Urinary bladder (tissue), 4 donors: ENCODE measurements around the gene TTC23L. TPM values are rescaled to one million over a fixed set of nuclear protein-coding genes. Genes with fewer than 3 reads are reported as not detected.

Source experiments
- DNase-seq: peaks from one replicate; pipeline ENCODE4 v3.0.0-alpha.2; 2015; ENCODE audit errors: extremely low spot score
- H3K27ac ChIP-seq: one replicate; pipeline ENCODE4 v1.5.1; 2013; ENCODE audit warnings: low read depth, mild to moderate bottlenecking, moderate library complexity
- H3K36me3 ChIP-seq: one replicate; pipeline ENCODE4 v1.6.1; 2013; ENCODE audit warnings: mild to moderate bottlenecking, moderate library complexity; ENCODE audit not compliant: insufficient read depth
- H3K4me1 ChIP-seq: one replicate; pipeline ENCODE4 v1.6.1; 2013; ENCODE audit warnings: mild to moderate bottlenecking, moderate library complexity; ENCODE audit not compliant: insufficient read depth
- H3K4me3 ChIP-seq: one replicate; pipeline ENCODE4 v1.5.1; 2013; ENCODE audit warnings: low read depth, low read length
- WGBS: extraction: QIAGEN DNeasy Blood & Tissue Kit; methylation state at CpG from one replicate; pipeline ENCODE4 v1.1.7; 2013; 5-methylcytosine and 5-hydroxymethylcytosine counted together
- polyA plus RNA-seq: library from polyadenylated mRNA; stranded (reverse); fragments of 200-250 nt; gene quantifications from one replicate; pipeline ENCODE4 v1.2.3, GENCODE V29; 2013
- total RNA-seq: library from RNA; depleted of rRNA; stranded (reverse); fragments of >200 nt; gene quantifications from one replicate; pipeline ENCODE4 v1.2.3, GENCODE V29; 2014
- donor health status: healthy with polysubstance abuse.
- donor health status: healthy.

TTC23L gene
- total RNA-seq (1.3 TPM), polyA plus RNA-seq (0.37 TPM)

DNA sequence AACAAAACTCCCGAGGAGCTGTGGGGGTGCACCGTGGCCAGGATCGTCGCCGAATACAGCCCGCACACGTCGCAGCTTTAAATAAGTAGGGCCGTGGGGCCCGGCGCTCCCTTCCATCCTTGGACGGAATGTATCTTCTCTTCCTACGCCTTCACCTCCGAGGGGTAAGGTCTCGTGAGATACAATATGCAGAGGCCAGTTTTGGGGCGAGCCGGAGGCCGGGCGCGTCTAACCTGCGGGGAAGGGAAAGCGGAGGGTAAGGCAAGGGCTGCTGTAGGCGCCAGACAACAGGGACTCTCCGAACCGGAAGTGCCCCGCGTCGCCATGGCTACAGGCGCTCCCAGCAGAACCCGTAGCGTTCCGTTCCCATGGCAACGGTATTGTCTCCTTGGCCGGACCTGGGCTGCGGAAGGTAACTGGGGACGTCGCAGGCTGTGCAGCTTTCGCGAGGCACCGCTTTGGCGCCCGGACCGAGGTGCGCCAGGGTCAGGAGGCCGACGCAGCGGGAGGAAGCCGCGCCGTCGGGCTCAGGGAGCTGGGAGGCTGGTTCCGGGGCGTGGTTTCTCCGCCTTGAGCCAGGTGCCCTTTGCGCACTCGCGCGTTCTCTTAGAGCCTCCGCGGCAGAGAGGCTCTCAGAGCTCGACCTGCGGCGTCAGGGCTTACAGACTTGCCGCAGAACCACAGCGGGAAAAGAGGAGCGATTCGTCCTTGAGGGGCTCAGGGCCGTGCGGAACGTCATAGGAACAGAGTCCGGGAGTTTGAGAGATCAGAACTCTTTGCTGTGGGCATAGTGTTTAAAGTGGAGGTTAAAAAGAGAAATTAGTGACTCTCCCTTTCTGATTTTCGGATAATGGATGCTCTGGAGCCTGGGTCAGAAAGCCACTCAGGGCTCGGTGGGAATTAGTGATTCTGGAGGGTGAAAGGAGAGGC lies at the start of gene TTC23L:
TSS of gene TTC23L (plus strand) at position 380 of the 930 bp plus-strand sequence. CDS start 1,508 bp downstream, outside the sequence.
- WGBS: under 1% methylated on average over 73 of the region's 73 CpGs
- peak within 1 kb of the TSS; percentile 64 for H3K4me3 ChIP-seq
- no peaks in the 10 kb centered on the region for H3K36me3 ChIP-seq
- DNase-seq: peak; percentile 77
- H3K27ac ChIP-seq: peak within 1 kb of the TSS; percentile 64
- H3K4me1 ChIP-seq: no peaks in the 10 kb centered on the region

- H3K36me3 ChIP-seq: no peaks in the 10 kb centered on the region
- no peaks in the 10 kb centered on the region for H3K4me1 ChIP-seq
- no peak overlapping the region for H3K4me3 ChIP-seq
- no peak overlapping the region for H3K27ac ChIP-seq
- no peak for DNase-seq
- 94% methylated on average over 2 of the region's 2 CpGs for WGBS
These were observed 49.3 kb upstream of the TTC23L start for GRCh38 chr5:34789639-34790038.

DNA sequence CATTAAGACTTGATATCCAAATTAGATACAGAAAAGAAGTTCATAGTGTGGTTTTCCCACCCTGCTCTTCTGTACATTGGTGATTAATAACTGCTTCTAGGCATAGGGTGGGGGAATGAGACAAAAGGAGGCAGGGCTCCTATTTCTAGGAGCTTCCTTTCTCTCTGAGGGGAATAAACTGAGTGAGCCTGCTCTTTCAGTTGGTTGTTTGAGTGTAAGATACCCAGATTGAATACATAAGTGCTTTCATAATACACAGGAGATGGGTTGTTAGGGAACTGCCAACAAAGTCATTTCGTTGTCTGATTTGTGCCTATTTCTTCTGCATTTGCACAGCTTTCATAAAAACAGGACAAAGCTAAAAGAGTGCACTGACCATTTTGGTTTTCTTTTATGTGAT lies 48.9 kb upstream of the TTC23L start:
- H3K36me3 ChIP-seq: no peaks in the 10 kb centered on the region
- DNase-seq: no peak
- H3K27ac ChIP-seq: no peak overlapping the region
- 53% methylated on average over 1 of the region's 1 CpG for WGBS
- no peaks in the 10 kb centered on the region for H3K4me1 ChIP-seq
- no peak overlapping the region for H3K4me3 ChIP-seq

DNA sequence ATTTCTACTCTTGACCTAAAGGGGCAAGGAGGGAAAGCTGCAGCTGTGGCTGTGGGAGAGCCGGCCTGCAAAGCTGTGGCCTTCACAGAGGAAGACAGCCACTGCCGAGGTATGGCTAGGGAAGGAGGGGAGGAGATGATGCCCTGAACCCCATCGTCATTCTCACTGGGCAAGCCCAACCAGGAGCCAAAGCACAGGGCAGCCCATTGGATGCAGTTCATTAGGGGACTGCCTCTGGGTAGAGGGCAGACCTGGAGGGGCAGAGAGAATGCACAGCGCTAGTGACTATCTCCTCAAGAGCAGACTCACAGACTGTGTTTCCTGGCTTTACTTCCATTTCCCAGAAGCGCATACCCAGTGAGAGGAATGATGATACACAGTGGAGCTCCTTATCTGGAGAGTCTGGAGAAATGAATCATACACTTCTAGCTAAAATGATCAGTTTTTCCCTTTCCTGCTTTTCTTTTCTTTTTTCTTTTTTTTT lies 47.2 kb upstream of the TTC23L start:
- Histone ChIP-seq H3K27ac (no peak overlapping the region), H3K4me1 (no peaks in the 10 kb centered on the region), H3K4me3 (no peak overlapping the region), H3K36me3 (no peaks in the 10 kb centered on the region)
- no peak for DNase-seq
- WGBS: 79% methylated on average over 5 of the region's 5 CpGs

- Histone ChIP-seq H3K4me3 (no peak overlapping the region), H3K36me3 (no peaks in the 10 kb centered on the region), H3K4me1 (no peaks in the 10 kb centered on the region), H3K27ac (no peak overlapping the region)
- DNase-seq: no peak
- WGBS: 97% methylated on average over 9 of the region's 9 CpGs
These were observed 36.0 kb upstream of the TTC23L start for GRCh38 chr5:34802834-34803563.

GRCh38 chr5:34803974-34804732 lies 34.8 kb upstream of the TTC23L start:
- WGBS: 87% methylated on average over 4 of the region's 4 CpGs
- no peak overlapping the region for H3K27ac ChIP-seq
- no peak overlapping the region for H3K4me3 ChIP-seq
- H3K36me3 ChIP-seq: no peaks in the 10 kb centered on the region
- no peaks in the 10 kb centered on the region for H3K4me1 ChIP-seq
- no peak for DNase-seq

- Histone ChIP-seq H3K4me1 (no peaks in the 10 kb centered on the region), H3K36me3 (no peaks in the 10 kb centered on the region), H3K27ac (no peak overlapping the region), H3K4me3 (no peak overlapping the region)
- 87% methylated on average over 5 of the region's 5 CpGs for WGBS
- DNase-seq: no peak
These were observed 34.1 kb upstream of the TTC23L start for GRCh38 chr5:34804913-34805312.

- H3K27ac ChIP-seq: no peak overlapping the region
- H3K4me1 ChIP-seq: no peaks in the 10 kb centered on the region
- no peaks in the 10 kb centered on the region for H3K36me3 ChIP-seq
- no peak for DNase-seq
- no peak overlapping the region for H3K4me3 ChIP-seq
- 96% methylated on average over 6 of the region's 6 CpGs for WGBS
These were observed 32.4 kb upstream of the TTC23L start for GRCh38 chr5:34806532-34806931.

GRCh38 chr5:34811706-34812105 lies 27.3 kb upstream of the TTC23L start:
- Histone ChIP-seq H3K27ac (no peak overlapping the region), H3K36me3 (no peaks in the 10 kb centered on the region), H3K4me3 (no peak overlapping the region), H3K4me1 (no peaks in the 10 kb centered on the region)
- DNase-seq: no peak
- 86% methylated on average over 1 of the region's 1 CpG for WGBS

GRCh38 chr5:34813509-34813908 lies 25.5 kb upstream of the TTC23L start:
- 85% methylated on average over 3 of the region's 3 CpGs for WGBS

DNA sequence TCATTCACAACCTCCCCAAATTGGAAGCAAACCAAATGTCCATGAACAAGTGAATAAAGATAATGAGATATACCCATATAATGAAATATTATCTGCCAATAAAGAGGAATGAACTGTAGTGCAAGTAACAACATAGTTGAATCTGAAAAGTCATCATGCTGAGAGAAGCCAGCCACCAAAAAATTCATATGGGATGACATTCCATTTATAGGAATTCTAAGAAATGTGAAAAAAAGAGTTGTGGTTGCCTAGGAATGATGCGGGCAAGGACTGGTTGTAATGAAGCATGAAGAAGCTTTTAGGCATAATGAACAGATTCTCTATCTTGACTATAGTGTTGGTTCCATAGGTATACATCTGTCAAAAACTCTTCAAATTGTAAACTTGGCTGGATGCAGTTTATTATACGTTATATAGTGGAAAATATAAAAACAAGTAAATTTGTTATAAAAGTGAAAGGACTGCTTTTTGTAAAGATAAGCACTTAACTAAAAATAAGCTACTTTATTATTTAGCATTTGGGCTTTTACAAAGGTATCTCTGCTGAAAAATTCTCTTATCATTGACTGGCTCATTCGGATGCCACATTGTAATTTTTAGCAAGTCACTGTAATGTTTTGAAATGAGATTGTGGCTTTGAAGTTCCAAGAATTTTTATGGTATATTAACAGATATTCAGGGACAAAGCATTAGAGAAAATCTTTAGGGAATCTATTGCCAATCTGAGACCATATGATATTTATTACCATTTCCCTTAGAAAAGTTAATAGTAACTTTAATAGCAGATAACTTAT lies 21.2 kb upstream of the TTC23L start:
- no peaks in the 10 kb centered on the region for H3K36me3 ChIP-seq
- H3K4me3 ChIP-seq: no peak overlapping the region
- WGBS: 89% methylated on average over 3 of the region's 3 CpGs
- no peak overlapping the region for H3K27ac ChIP-seq
- no peak for DNase-seq
- no peaks in the 10 kb centered on the region for H3K4me1 ChIP-seq

More at GRCh38 chr5:34813509-34813908, 25.5 kb upstream of the TTC23L start:
- Histone ChIP-seq H3K4me1 (no peaks in the 10 kb centered on the region), H3K4me3 (no peak overlapping the region), H3K36me3 (no peaks in the 10 kb centered on the region), H3K27ac (no peak overlapping the region)
- DNase-seq: no peak

DNA sequence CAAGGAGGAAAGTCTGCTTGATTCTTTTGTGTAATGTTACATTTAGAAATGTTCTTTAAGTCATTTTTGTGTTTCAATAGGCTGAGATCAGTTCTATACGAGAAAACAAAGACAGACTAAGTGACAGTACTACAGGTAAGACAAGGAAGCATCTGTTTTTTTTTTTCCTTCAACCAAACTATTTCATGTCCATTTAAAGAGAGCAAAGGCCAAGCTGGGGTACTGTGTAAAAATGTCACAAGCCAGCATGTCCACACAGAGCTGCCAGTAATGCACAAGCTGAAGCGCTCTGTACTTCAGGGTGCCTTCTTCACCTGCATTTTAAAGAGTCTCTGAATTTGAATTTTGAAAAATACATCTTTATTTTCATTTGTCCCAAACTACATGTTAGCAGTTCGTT lies 20.2 kb upstream of the TTC23L start:
- no peak for DNase-seq
- Histone ChIP-seq H3K27ac (no peak overlapping the region), H3K4me3 (no peak overlapping the region), H3K36me3 (no peaks in the 10 kb centered on the region), H3K4me1 (no peaks in the 10 kb centered on the region)
- 90% methylated on average over 3 of the region's 3 CpGs for WGBS

GRCh38 chr5:34820593-34820992 lies 18.4 kb upstream of the TTC23L start:
- DNase-seq: no peak
- Histone ChIP-seq H3K4me3 (no peak overlapping the region), H3K4me1 (no peaks in the 10 kb centered on the region), H3K36me3 (peaks cover under 1% of the 10 kb centered on the region), H3K27ac (no peak overlapping the region)
- WGBS: 96% methylated on average over 1 of the region's 1 CpG
